WERI-Rb-1 (cell line): ENCODE data around the gene HOXA6.
A peak's percentile ranks its signal among the peaks of the same experiment; 100 is the strongest.

Experiments
- DNase-seq: peaks from one replicate; pipeline ENCODE4 v3.0.0-alpha.2; 2020
- H3K27ac ChIP-seq: fragments of 250-450 bp; sonication (Bioruptor Pico); 2 replicates; pipeline ENCODE4 v1.5.1; 2020; ENCODE audit warnings: mild to moderate bottlenecking, moderate library complexity
- H3K27me3 ChIP-seq: fragments of 250-450 bp; sonication (Bioruptor Pico); 2 replicates; pipeline ENCODE4 v1.5.1; 2021; ENCODE audit warnings: mild to moderate bottlenecking, low read depth, moderate library complexity; ENCODE audit not compliant: insufficient read depth, severe bottlenecking
- H3K36me3 ChIP-seq: fragments of 250-450 bp; sonication (Bioruptor Pico); 2 replicates; pipeline ENCODE4 v1.5.1; 2020; ENCODE audit warnings: mild to moderate bottlenecking, moderate library complexity
- H3K4me3 ChIP-seq: 2 replicates; pipeline ENCODE4 v1.5.1; 2011; ENCODE audit warnings: low read depth, mild to moderate bottlenecking, control low read depth, low read length
- H3K9me3 ChIP-seq: fragments of 250-450 bp; sonication (Bioruptor Pico); 2 replicates; pipeline ENCODE4 v1.5.1; 2021; ENCODE audit warnings: mild to moderate bottlenecking, moderate library complexity; ENCODE audit not compliant: severe bottlenecking
- CTCF ChIP-seq: IDR thresholded peaks from 2 replicates; pipeline ENCODE4 v1.5.1; 2011; ENCODE audit warnings: low read depth, mild to moderate bottlenecking, control low read depth, inconsistent platforms, low read length

Gene HOXA6

GRCh38 chr7:27102581-27103442 is 44.8 kb downstream of the HOXA6 start, which contains the start of gene HOXA2:
Gene HOXA2 (minus strand): TSS chr7:27102683. CDS start chr7:27102500, 183 bp downstream.
- H3K27ac ChIP-seq = peak within 1 kb of the TSS; percentile 79
- H3K4me3 ChIP-seq = peak within 1 kb of the TSS; percentile 50
- peak; percentile 77 for DNase-seq
- H3K27me3 ChIP-seq = peaks cover 94% of the 10 kb centered on the region
- TF ChIP-seq CTCF = no peak
- peaks cover 7% of the 10 kb centered on the region; the same call in 1 of the 2 replicates for H3K36me3 ChIP-seq
- H3K9me3 ChIP-seq = no peaks in the 10 kb centered on the region

GRCh38 chr7:27101957-27102580 is 45.5 kb downstream of the HOXA6 start:
- no peak for DNase-seq
- H3K9me3 ChIP-seq = no peaks in the 10 kb centered on the region
- H3K36me3 ChIP-seq = peaks cover 7% of the 10 kb centered on the region; the same call in 1 of the 2 replicates
- TF ChIP-seq CTCF = no peak
- H3K27me3 ChIP-seq = peaks cover 93% of the 10 kb centered on the region
- H3K4me3 ChIP-seq = peak overlapping the region; percentile 50
- peak overlapping the region; percentile 79 for H3K27ac ChIP-seq

- DNase-seq = no peak
- H3K36me3 ChIP-seq = peaks cover 7% of the 10 kb centered on the region; the same call in 1 of the 2 replicates
- peak overlapping the region; percentile 79 for H3K27ac ChIP-seq
- H3K27me3 ChIP-seq = peaks cover 93% of the 10 kb centered on the region
- peak overlapping the region; percentile 50 for H3K4me3 ChIP-seq
- no peaks in the 10 kb centered on the region for H3K9me3 ChIP-seq
- no peak for TF ChIP-seq CTCF
These were observed 46.2 kb downstream of the HOXA6 start for GRCh38 chr7:27101171-27101956.

GRCh38 chr7:27100694-27101170 is 46.8 kb downstream of the HOXA6 start:
- Histone ChIP-seq H3K36me3 (peaks cover 9% of the 10 kb centered on the region; the same call in 1 of the 2 replicates), H3K4me3 (no peak overlapping the region), H3K27ac (peak overlapping the region; percentile 34; the same call in 1 of the 2 replicates), H3K9me3 (no peaks in the 10 kb centered on the region), H3K27me3 (peaks cover 91% of the 10 kb centered on the region)
- DNase-seq = no peak
- TF ChIP-seq CTCF = no peak
